K562 (cell line): ENCODE results near the gene CD93. TPM values are rescaled to one million over a fixed set of nuclear protein-coding genes. Genes with fewer than 3 reads are reported as not detected.

Experiments used
- ATAC-seq: fragments of 200-7000 bp; cut with Tn5 transposase; 3 replicates; pipeline ENCODE4 v1.9.1; 2020; ENCODE audit warnings: moderate library complexity
- BruUV-seq: library from RNA; stranded (reverse); fragments of 400-500 nt; replicated peaks from 2 replicates; lab custom pipeline; 2021; lab: Mats Ljungman, UMichigan
- CTCF ChIA-PET: fragments of 300-600 bp; formaldehyde crosslinking; extraction: SDS; loops from one replicate; lab custom pipeline; 2021; ENCODE audit warnings: low intra/inter-chr PET ratio; lab: Yijun Ruan, JAX
- POLR2A ChIA-PET: fragments of 300-600, 350-650 bp; sonication (Branson Sonifier 250); formaldehyde crosslinking; extraction: SDS; loops from one replicate; lab custom pipeline; 2021; ENCODE audit warnings: antibody characterized with exemption, inconsistent platforms; lab: Yijun Ruan, JAX
- DNase-seq, 4 experiments: peaks; one replicate each; pipeline versions ENCODE4 v3.0.0 to v3.0.0-alpha.2; 2011 to 2018; ENCODE audit warnings: low spot score in 3 of 4, mixed read lengths in 3 of 4; ENCODE audit errors: extremely low read depth in 1 of 4
- FAIRE-seq: peaks from 2 replicates; lab custom pipeline; 2011; peaks lifted over from hg19 to GRCh38; lab: Jason Lieb, UNC
- H2AFZ ChIP-seq: 2 replicates; pipeline ENCODE4 v1.6.0; 2011; ENCODE audit warnings: low read depth, low read length, control low read depth, inconsistent platforms
- H3K27ac ChIP-seq: fragments of 200-600 bp; 3 replicates; pipeline ENCODE4 v1.8.0; 2011; ENCODE audit warnings: low read depth, mild to moderate bottlenecking, control low read depth, inconsistent platforms, low read length, moderate library complexity, mixed read lengths; ENCODE audit errors: extremely low read depth
- H3K27me3 ChIP-seq, 2 experiments: fragments of 300-600 bp in 1 of 2; 2 replicates in 1 of 2; 3 replicates in 1 of 2; pipeline versions ENCODE4 v1.6.0 to v1.8.0; 2011; ENCODE audit warnings: inconsistent platforms in 2 of 2, low read length in 2 of 2, mild to moderate bottlenecking in 1 of 2, mixed read lengths in 1 of 2, moderate library complexity in 1 of 2; ENCODE audit not compliant: control insufficient read depth in 2 of 2, insufficient read depth in 2 of 2
- H3K36me3 ChIP-seq: fragments of 300-600 bp; 3 replicates; pipeline ENCODE4 v1.8.0; 2011; ENCODE audit warnings: mild to moderate bottlenecking, low read length, inconsistent platforms; ENCODE audit not compliant: control insufficient read depth, insufficient read depth
- H3K4me1 ChIP-seq, 2 experiments: fragments of 200-600 bp in 1 of 2; replicated peaks in 1 of 2; 2 replicates in 1 of 2; 3 replicates in 1 of 2; pipeline versions ENCODE4 v1.5.1 to v1.8.0; 2011; ENCODE audit warnings: inconsistent platforms in 2 of 2, low read length in 2 of 2, mild to moderate bottlenecking in 1 of 2, mixed read lengths in 1 of 2, moderate library complexity in 1 of 2; ENCODE audit not compliant: control insufficient read depth in 2 of 2, insufficient read depth in 2 of 2
- H3K4me2 ChIP-seq: 2 replicates; pipeline ENCODE4 v1.6.1; 2011; ENCODE audit warnings: low read length, control low read depth, inconsistent platforms, mixed read lengths; ENCODE audit not compliant: insufficient read depth
- H3K4me3 ChIP-seq: fragments of 200-600 bp; sonication (generic), shearing (Covaris generic); 2 replicates; pipeline ENCODE4 v1.5.1; 2016; ENCODE audit warnings: control low read depth, inconsistent platforms
- H3K79me2 ChIP-seq: fragments of 200-600 bp; 3 replicates; pipeline ENCODE4 v1.8.0; 2011; ENCODE audit warnings: low read length, inconsistent platforms; ENCODE audit not compliant: control insufficient read depth, insufficient read depth
- H3K9ac ChIP-seq, 2 experiments: 2 replicates each; pipeline versions ENCODE4 v1.6.0 to v1.6.1; 2011; ENCODE audit warnings: low read depth in 2 of 2, low read length in 2 of 2, control low read depth in 1 of 2, inconsistent platforms in 1 of 2, mild to moderate bottlenecking in 1 of 2, mixed read lengths in 1 of 2; ENCODE audit not compliant: insufficient read depth in 1 of 2
- H3K9me1 ChIP-seq: one replicate; pipeline ENCODE4 v1.6.0; 2011; ENCODE audit warnings: inconsistent platforms, mild to moderate bottlenecking, low read length, moderate library complexity; ENCODE audit not compliant: control insufficient read depth, insufficient read depth
- H3K9me3 ChIP-seq: replicated peaks from 2 replicates; pipeline ENCODE4 v1.5.1; 2011; ENCODE audit warnings: low read depth, low read length, inconsistent platforms; ENCODE audit not compliant: control insufficient read depth, insufficient read depth
- H4K20me1 ChIP-seq: replicated peaks from 2 replicates; pipeline ENCODE4 v1.6.1; 2011; ENCODE audit warnings: low read length, inconsistent platforms, mixed read lengths; ENCODE audit not compliant: control insufficient read depth, insufficient read depth
- ASH1L ChIP-seq: fragments of 450-650 bp; IDR thresholded peaks from 2 replicates; pipeline ENCODE4 v1.6.1; 2018; ENCODE audit warnings: borderline replicate concordance, mild to moderate bottlenecking, low read depth; ENCODE audit not compliant: partially characterized antibody
- CAMTA2 ChIP-seq: fragments of 250-450 bp; sonication (Bioruptor Pico); conservative IDR thresholded peaks from 2 replicates; pipeline ENCODE4 v1.5.1; 2022
- JUNB ChIP-seq: fragments of 450-650 bp; formaldehyde crosslinking; conservative IDR thresholded peaks from 2 replicates; pipeline ENCODE4 v1.4.0; 2020; ENCODE audit warnings: mild to moderate bottlenecking
- LARP7 ChIP-seq: fragments of 450-650 bp; IDR thresholded peaks from 2 replicates; pipeline ENCODE4 v1.6.1; 2016
- NEUROD1 ChIP-seq: fragments of 150-350 bp; IDR thresholded peaks from 2 replicates; pipeline ENCODE4 v1.6.1; 2014; ENCODE audit warnings: borderline replicate concordance, low read length, low read depth; ENCODE audit not compliant: partially characterized antibody
- NFE2 ChIP-seq: IDR thresholded peaks from 2 replicates; pipeline ENCODE4 v1.6.1; 2014; ENCODE audit warnings: antibody characterized with exemption, low read depth
- NFYB ChIP-seq: IDR thresholded peaks from 2 replicates; pipeline ENCODE4 v1.6.1; 2011; ENCODE audit warnings: mild to moderate bottlenecking, moderate library complexity; ENCODE audit not compliant: insufficient read length; ENCODE audit errors: extremely low read depth
- PHF20 ChIP-seq: fragments of 450-650 bp; IDR thresholded peaks from 2 replicates; pipeline ENCODE4 v1.6.1; 2018; ENCODE audit not compliant: partially characterized antibody
- PRMT5 ChIP-seq: sonication (generic); formaldehyde crosslinking; IDR thresholded peaks from 2 replicates; pipeline ENCODE4 v1.5.0; 2020; ENCODE audit warnings: missing genetic modification reagents
- RFX7 ChIP-seq: fragments of 250-450 bp; sonication (Bioruptor Pico); IDR thresholded peaks from 2 replicates; pipeline ENCODE4 v1.5.1; 2021; ENCODE audit warnings: mild to moderate bottlenecking
- ZBTB17 ChIP-seq: fragments of 450-650 bp; formaldehyde crosslinking; IDR thresholded peaks from 2 replicates; pipeline ENCODE4 v1.4.0; 2020; ENCODE audit warnings: mild to moderate bottlenecking
- ZNF175 ChIP-seq: fragments of 200-800 bp; sonication (Bioruptor generic); IDR thresholded peaks from 2 replicates; pipeline ENCODE4 v1.6.1; 2016; ENCODE audit warnings: low read depth, mild to moderate bottlenecking, missing genetic modification characterization, missing compliant biosample characterization
- ZNF324 ChIP-seq: fragments of 250-450 bp; sonication (Bioruptor Pico); IDR thresholded peaks from 2 replicates; pipeline ENCODE4 v1.4.0; 2020; ENCODE audit warnings: mild to moderate bottlenecking
- ZNF354B ChIP-seq: fragments of 250-450 bp; sonication (Bioruptor Pico); IDR thresholded peaks from 2 replicates; pipeline ENCODE4 v1.4.0; 2020
- ZNF586 ChIP-seq: fragments of 450-650 bp; formaldehyde crosslinking; conservative IDR thresholded peaks from 2 replicates; pipeline ENCODE4 v1.4.0; 2020; ENCODE audit warnings: mild to moderate bottlenecking, moderate library complexity
- ZNF696 ChIP-seq: fragments of 250-450 bp; sonication (Bioruptor Pico); conservative IDR thresholded peaks from 2 replicates; pipeline ENCODE4 v1.4.0; 2020; ENCODE audit warnings: mild to moderate bottlenecking, moderate library complexity
- WGBS: fragments of 100-300 bp; shearing (Covaris generic); methylation state at CpG from one replicate; pipeline ENCODE4 v1.1.6; 2016; ENCODE audit warnings: low coverage, mixed read lengths; ENCODE audit not compliant: insufficient coverage; ENCODE audit errors: missing lambda C conversion rate; 5-methylcytosine and 5-hydroxymethylcytosine counted together
- in situ Hi-C: fragments of 300-500 bp; cut with MboI; formaldehyde crosslinking; loops from 4 replicates; pipeline ENCODE4 v1.15.0; 2018; ENCODE audit warnings: inconsistent platforms, mixed read lengths
- intact Hi-C: fragments of 100-400 bp; cut with micrococcal nuclease; formaldehyde crosslinking; loops from 2 replicates; pipeline ENCODE4 v1.14.2; 2022
- polyA plus RNA-seq, 8 experiments: library from polyadenylated mRNA; depleted of rRNA in 4 of 8; stranded (reverse) in 5 of 8; unstranded in 3 of 8; fragments of >200 nt; fragmentation: Nextera tagmentation in 2 of 8; fragmentation: Illumina TruSeq in 1 of 8; extraction: Ambion mirVana in 2 of 8; extraction: Trizol in 1 of 8; gene quantifications; 2 replicates each; pipeline versions ENCODE4 v1.2.1 to v1.2.3, GENCODE V29; 2011 to 2014; ENCODE audit warnings: inconsistent platforms in 1 of 8, missing spikeins in 1 of 8
- total RNA-seq, 7 experiments: library from RNA; depleted of rRNA in 6 of 7; stranded (reverse); fragments of >200 nt in 6 of 7; fragmentation: Illumina TruSeq in 2 of 7; extraction: Trizol in 2 of 7; gene quantifications; 2 replicates each; pipeline versions ENCODE4 v1.2.1 to v1.2.3, GENCODE V29; 2011 to 2021; ENCODE audit warnings: low replicate concordance in 1 of 7
- TF ChIP-seq, protein P1 (sequence below): fragments of 450-650 bp; IDR thresholded peaks from 2 replicates; pipeline ENCODE4 v1.6.1; 2016; ENCODE audit warnings: missing biosample characterization, missing genetic modification characterization
- TF ChIP-seq, protein P2 (sequence below): fragments of 250-450 bp; sonication (Bioruptor Pico); IDR thresholded peaks from 2 replicates; pipeline ENCODE4 v1.4.0; 2020; ENCODE audit warnings: mild to moderate bottlenecking, moderate library complexity
- TF ChIP-seq, protein P3 (sequence below): fragments of 250-450 bp; sonication (Bioruptor Pico); IDR thresholded peaks from 2 replicates; pipeline ENCODE4 v1.4.0; 2020; ENCODE audit warnings: mild to moderate bottlenecking

CD93 gene
- total and polyA plus RNA-seq, 9 of the 15 experiments (the other 6 are each of a cell fraction or from before 2014, with no cell fraction given): 0.03 to 0.20 (median 0.05) TPM

DNA sequence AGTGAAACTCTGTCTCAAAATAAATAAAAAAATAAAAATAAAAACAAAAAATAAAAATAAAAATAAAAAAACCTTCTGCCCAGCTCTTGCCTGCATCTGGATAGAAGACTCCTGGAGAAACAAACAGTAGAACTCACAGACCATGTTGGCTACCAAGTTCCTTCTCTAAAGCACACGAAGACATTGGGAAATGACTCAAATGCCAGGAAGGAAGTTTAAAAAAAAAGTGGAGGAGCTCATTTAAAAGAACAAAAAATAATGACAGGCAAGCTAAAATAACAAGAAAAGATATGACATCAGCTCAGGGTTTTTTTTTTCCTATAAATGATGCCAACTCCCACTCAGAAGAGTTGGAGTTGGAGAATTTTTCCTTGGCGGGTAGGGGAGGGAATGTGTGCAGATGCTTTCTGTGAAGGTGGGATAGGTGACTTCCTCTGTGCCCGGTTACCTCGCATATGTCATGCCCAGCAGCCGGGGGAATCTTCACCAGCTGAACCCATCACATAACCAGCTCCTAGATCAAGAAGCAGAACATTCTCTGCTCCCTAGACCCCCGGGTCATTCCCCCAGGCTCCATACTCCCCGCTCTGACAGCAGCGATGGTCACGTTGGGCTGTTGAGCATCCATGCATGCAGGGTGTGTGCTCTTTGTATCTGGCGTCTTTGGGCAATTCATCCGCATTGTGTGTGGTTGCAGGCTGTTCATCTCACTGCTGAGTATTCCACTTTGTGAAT is 17.3 kb upstream of the CD93 start:
- Histone ChIP-seq H2AFZ (no peak overlapping the region), H3K27me3 (no peaks in the 10 kb centered on the region), H4K20me1 (no peaks in the 10 kb centered on the region), H3K4me1 (no peaks in the 10 kb centered on the region; a peak in 1 of 5 replicates), H3K9me3 (no peaks in the 10 kb centered on the region), H3K4me2 (no peak overlapping the region), H3K9ac (no peak overlapping the region), H3K36me3 (no peaks in the 10 kb centered on the region), H3K27ac (no peak overlapping the region), H3K9me1 (no peaks in the 10 kb centered on the region), H3K79me2 (no peaks in the 10 kb centered on the region), H3K4me3 (no peak overlapping the region)
- in situ Hi-C loops (no loop called here), intact Hi-C loops (no loop called here)
- DNase-seq (no peak), FAIRE-seq (no peak), ATAC-seq (no peak)
- WGBS: 59% methylated on average over 11 of the region's 11 CpGs
- ChIA-PET POLR2A (interaction anchor here (0.6 to 0.8 kb wide), 2 partner anchors 9 to 21 kb away, joined by 4 read pairs; no protein-coding TSS in a partner anchor), CTCF (no interaction called here)
- BruUV-seq: no TSS peak
- TF ChIP-seq, protein P1, sequence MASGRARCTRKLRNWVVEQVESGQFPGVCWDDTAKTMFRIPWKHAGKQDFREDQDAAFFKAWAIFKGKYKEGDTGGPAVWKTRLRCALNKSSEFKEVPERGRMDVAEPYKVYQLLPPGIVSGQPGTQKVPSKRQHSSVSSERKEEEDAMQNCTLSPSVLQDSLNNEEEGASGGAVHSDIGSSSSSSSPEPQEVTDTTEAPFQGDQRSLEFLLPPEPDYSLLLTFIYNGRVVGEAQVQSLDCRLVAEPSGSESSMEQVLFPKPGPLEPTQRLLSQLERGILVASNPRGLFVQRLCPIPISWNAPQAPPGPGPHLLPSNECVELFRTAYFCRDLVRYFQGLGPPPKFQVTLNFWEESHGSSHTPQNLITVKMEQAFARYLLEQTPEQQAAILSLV (tag): no peak
- no peak for TF ChIP-seq ZNF586 (CRISPR knock-in tag)
- TF ChIP-seq ZBTB17 (CRISPR knock-in tag): no peak
- no peak for TF ChIP-seq PHF20
- TF ChIP-seq NEUROD1: no peak
- no peak for TF ChIP-seq ZNF696
- no peak for TF ChIP-seq ZNF354B
- no peak for TF ChIP-seq ASH1L
- no peak for TF ChIP-seq CAMTA2 (CRISPR knock-in tag)
- TF ChIP-seq, protein P2, sequence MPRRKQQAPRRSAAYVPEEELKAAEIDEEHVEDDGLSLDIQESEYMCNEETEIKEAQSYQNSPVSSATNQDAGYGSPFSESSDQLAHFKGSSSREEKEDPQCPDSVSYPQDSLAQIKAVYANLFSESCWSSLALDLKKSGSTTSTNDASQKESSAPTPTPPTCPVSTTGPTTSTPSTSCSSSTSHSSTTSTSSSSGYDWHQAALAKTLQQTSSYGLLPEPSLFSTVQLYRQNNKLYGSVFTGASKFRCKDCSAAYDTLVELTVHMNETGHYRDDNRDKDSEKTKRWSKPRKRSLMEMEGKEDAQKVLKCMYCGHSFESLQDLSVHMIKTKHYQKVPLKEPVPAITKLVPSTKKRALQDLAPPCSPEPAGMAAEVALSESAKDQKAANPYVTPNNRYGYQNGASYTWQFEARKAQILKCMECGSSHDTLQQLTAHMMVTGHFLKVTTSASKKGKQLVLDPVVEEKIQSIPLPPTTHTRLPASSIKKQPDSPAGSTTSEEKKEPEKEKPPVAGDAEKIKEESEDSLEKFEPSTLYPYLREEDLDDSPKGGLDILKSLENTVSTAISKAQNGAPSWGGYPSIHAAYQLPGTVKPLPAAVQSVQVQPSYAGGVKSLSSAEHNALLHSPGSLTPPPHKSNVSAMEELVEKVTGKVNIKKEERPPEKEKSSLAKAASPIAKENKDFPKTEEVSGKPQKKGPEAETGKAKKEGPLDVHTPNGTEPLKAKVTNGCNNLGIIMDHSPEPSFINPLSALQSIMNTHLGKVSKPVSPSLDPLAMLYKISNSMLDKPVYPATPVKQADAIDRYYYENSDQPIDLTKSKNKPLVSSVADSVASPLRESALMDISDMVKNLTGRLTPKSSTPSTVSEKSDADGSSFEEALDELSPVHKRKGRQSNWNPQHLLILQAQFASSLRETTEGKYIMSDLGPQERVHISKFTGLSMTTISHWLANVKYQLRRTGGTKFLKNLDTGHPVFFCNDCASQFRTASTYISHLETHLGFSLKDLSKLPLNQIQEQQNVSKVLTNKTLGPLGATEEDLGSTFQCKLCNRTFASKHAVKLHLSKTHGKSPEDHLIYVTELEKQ: no peak
- no peak for TF ChIP-seq RFX7 (CRISPR knock-in tag)
- TF ChIP-seq NFE2: no peak
- TF ChIP-seq NFYB: no peak
- TF ChIP-seq ZNF175 (CRISPR knock-in tag): no peak
- no peak for TF ChIP-seq LARP7
- no peak for TF ChIP-seq PRMT5 (CRISPR knock-in tag)
- TF ChIP-seq, protein P3, sequence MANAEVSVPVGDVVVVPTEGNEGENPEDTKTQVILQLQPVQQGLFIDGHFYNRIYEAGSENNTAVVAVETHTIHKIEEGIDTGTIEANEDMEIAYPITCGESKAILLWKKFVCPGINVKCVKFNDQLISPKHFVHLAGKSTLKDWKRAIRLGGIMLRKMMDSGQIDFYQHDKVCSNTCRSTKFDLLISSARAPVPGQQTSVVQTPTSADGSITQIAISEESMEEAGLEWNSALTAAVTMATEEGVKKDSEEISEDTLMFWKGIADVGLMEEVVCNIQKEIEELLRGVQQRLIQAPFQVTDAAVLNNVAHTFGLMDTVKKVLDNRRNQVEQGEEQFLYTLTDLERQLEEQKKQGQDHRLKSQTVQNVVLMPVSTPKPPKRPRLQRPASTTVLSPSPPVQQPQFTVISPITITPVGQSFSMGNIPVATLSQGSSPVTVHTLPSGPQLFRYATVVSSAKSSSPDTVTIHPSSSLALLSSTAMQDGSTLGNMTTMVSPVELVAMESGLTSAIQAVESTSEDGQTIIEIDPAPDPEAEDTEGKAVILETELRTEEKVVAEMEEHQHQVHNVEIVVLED (CRISPR knock-in tag): no peak
- TF ChIP-seq JUNB (CRISPR knock-in tag): no peak
- TF ChIP-seq ZNF324 (CRISPR knock-in tag): no peak
